ENCODE results near the gene ANKLE1.

The ANKLE1 gene, protein sequence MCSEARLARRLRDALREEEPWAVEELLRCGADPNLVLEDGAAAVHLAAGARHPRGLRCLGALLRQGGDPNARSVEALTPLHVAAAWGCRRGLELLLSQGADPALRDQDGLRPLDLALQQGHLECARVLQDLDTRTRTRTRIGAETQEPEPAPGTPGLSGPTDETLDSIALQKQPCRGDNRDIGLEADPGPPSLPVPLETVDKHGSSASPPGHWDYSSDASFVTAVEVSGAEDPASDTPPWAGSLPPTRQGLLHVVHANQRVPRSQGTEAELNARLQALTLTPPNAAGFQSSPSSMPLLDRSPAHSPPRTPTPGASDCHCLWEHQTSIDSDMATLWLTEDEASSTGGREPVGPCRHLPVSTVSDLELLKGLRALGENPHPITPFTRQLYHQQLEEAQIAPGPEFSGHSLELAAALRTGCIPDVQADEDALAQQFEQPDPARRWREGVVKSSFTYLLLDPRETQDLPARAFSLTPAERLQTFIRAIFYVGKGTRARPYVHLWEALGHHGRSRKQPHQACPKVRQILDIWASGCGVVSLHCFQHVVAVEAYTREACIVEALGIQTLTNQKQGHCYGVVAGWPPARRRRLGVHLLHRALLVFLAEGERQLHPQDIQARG

DNA sequence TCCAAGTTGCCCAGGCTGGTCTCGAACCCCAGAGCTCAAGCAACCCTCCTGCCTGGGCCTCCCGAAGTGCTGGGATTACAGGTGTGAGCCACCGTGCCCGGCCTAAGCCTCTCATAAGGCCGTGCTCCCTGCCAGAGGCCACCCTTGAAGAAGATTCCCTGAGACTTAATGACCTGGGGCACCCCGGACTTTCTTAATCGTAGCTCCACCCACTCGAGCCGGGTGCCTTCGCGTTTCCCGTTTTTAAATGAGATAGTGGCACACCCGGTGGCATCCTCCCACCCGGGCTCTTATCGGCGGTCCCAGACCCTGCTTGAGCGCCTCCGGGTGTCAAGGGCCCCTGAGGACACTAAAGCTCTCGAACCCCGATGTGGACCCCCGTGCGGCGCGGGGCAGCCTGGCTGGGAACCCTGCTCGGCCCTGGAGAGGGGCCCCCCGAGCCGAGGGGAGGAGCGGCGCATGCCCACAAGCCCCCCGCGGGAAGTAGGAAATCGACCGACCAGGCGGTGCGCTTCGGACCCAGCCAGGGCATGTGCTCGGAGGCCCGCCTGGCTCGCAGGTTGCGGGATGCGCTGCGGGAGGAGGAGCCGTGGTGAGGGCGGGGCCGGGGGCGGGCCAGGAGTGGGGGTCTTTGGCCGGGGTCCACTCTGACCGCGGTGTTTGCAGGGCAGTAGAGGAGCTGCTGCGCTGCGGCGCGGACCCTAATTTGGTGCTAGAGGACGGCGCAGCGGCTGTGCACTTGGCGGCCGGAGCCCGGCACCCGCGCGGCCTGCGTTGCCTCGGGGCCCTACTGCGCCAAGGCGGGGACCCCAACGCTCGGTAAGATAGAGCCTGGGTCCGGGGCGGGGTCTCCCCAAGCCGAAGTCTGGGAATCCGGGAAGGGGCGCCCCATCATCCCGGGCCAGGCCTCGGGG, at the start of gene ANKLE1:
ANKLE1 (plus strand) TSS at position 511 of the 914 bp plus-strand sequence; CDS start at position 531, 20 bp downstream.
- DNase-seq = no peak

DNA sequence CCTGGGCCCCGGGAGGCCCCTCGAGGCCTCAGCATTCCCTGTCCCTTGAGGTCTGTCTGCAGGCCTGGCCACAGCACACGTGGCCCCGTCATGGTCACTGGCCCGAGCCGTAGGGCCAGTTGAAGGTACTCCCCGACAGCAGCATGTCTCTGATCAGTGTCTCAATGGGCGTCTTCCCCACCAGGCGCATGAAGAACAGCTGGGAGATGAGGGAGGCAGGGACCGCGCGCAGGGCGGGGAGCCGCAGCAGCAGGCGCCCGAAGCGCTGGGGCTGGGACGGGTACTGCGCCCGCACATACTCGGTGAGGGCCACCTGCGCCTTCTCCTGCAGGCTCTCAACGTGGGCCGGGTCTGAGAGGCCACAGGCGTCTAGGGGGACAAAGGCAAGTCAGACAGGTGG, 49.4 kb upstream of the ANKLE1 start:
- DNase-seq = no peak

DNA sequence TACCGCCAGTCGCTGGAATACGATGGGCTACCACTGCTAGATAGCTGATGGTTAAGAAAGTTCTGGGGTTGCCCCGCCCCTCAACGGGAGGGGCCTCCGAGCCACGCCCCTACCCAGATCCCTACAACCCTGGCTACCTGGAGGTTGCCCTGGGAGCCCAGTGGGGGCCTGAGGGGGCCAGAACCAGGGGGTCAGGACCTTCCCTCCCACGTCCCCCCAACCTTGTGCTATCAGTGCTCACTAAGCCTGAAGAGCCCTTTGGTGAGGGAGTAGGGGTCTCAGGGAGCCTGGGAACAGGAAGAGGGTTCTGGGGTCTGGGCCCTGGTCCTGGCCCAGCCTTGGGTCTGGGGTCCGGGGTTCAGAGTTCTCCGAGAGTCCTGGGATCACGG, 46.8 kb upstream of the ANKLE1 start:
- DNase-seq = peak; percentile 35

DNA sequence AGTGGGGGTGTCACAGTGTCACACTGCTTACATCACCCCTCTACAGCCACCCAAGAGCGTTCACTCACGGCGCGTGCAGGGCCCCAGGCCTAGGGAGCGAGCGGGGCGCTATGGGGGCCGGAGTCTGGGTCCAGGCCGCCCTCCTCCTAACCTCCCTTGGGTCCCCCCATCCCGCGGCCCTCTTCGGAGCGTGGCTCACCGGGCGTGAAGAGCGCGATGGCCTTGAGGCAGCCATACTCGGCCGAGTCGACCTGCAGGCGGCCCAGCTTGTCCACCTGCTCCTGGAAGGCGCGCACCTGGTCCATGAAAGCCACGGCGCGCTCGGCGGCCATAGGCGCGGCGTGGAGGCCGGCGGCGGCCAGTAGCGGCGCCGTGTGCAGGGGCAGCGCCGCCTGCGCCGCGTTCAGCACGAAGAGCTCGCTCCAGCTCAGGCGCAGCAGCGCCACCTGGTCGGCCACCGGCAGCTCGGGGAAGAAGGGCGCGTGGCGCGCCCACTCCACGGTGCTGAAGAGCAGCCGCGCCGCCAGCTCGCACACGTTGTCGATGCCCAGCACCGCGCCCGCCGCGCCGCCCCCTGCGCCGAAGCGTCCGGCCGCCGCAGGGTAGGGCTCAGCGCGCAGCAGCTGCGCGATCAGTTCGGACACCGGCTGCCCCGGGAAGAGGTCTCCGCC, 46.3 kb upstream of the ANKLE1 start:
- peak; percentile 59 for DNase-seq

DNA sequence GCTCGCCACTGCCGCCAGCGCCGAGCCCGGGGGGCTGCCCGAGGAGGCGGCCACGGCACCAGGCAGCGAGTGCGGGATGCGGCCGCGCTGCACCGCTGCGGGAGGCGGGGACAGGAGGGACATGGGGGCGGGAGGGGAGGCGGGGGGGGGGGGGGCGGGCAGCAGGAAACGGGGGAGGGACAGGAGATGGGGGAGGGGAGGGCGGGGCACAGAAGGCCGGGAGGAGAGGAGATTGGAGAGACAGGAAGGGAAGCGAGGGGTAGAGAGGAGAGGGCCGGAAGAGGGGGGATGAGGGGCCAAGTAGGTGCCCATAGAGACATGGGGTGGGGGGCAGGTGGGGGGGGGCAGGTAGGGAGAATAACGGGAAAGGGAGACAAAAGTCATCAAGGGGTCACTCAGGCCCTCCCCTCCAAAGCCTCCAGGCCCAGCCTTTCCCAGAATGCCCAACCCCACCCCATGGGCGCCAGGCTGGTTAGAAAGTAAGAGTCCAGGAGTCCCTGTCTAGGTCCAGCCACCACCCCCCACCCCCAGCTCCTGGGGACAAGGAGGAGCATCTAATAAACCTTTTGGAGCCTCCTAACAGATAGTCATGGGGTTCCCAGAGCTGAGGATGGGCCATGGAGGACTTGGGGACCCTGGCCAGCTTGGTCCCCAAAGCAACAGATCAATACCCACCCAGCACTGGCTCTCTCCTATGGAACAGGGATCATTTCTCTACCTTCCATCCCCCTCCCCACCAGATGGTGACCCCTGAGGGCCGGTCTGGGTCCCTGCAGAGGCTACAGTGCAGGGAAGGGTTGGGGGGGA, 45.5 kb upstream of the ANKLE1 start:
- peak; percentile 57 for DNase-seq

DNA sequence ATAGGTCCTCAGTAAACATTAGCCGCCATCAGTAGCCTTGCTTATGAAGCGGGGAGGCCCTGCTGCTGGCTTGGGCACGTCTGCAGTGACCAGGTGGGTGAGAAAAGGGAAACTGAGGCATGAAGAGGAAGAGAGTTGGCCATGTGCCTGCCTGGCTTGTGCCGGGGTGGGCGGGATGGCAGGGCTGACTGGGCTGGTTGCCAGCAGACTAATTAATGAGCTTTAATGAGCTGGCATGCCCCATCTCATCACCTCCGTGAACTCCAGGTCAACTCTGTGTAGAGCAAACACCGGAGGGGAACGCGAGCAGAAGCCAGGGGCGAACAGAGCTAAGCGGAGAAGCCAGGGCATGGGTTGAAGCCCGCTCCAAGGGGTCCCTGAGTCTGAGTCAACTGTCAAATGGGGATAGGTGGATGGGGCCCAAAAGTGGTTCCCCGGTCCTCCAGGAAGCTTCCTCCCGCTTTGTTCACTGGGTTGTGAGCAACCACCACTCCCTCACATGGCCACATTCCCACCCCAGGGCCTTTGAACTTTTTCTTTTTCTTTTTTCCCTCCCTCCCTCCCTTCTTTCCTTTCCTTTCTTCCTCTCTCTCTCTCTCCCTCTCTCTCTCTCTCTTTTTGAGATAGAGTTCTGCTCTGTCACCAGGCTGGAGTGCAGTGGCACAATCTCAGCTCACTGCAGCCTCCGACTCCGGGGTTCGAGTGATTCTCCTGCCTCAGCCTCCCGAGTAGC, 44.7 kb upstream of the ANKLE1 start:
- DNase-seq = no peak

DNA sequence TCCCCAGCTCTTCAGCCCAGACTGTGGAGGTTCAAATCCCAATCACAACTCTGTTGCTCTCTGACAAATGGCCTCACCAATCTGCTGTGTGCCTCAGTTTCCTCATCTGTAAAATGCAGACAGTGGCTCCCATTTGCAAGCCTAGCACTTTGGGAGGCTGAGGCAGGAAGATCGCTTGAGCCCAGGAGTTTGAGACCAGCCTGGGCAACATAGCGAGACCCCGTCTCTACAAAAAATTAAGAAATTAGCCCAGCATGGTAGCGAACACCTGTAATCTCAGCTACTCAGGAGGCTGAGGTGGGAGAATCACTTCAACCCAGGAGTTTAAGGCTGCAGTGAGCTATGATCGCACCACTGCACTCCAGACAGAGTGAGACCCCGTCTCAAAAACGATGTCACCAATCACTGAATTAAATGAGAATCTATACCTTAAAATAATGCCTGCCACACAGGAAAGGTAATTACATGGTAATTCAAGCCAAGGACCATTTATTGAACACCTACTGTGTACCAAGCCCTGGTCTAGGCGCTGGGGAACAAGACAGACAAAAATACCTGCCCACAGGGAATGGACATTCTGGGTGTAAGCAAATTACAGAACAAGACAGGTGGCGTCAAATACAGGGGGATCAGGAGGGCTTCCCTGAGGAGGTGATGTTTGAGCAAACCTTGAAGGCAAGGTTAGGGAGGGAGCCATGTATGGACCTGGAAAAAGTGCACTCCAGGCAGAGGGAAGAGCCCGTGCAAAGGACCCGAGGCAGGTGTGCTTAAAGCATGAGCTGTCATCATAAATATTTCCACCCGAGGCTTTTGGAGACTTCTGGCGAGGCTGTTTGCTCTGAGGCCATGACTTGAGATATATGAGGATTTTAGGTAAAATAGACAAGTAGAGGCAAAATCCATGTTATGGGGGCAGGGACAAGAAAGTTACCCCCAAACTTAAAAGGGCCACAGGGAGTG, 43.7 kb upstream of the ANKLE1 start:
- DNase-seq = no peak

DNA sequence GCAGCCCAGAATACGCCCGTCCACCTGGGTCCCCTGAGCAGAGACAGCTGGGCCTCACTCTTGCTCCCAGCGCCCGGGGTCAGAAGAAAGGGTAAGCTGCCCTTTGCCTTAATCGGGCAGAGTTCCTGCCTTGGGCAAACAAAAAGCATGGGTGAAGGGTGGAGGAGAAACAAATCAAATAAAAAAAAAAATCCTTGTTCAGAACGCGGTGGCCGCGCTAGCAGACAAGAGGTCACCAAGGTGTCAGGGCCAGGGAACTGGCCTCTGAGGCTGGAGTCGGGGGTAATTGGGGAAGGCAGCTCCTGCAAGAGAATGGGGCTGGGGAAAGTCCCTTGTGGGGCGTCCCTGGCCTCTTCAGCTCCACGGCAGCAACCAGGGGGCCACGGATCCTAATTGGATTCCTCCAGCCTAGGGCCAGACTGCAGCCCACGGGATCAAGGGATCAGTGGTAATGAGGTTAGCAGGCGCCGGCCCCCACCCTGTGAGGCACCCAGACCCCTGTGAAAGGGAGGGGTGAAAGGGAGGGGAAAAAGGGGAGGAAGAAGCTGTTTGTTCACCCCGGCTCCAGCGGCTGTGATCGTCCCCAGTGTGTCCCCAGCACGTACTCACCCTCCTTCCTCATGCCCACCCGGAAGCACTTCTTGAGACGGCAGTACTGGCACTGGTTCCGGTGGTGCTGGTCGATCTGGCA, 41.5 kb upstream of the ANKLE1 start:
- DNase-seq = no peak

DNA sequence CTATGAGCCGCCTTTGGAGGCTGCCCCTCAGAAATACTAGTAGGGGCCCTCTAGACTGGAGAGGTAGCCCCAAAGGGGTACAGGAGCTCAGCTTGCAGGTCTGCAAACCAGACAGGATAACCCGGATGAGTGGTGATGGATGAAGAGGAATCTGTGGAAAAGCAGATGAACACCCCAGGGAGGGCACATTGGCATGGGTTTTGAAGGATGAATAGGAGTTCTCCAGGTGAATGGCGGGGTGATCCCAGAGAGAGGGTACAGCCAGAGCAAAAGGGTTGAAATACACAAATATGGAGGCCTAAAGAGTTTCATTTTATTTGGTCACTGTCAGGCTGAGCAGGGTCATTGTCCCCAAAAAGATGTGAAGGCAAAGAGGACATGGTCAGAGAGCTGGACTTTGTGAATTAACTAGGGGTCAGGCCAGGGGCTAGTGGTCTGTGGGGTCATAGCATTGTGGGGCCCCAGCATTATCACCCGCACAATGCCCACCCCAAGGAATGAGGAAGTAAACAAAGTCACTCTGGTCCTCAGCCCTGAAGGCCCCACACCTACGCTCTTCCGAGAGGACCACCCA, 40.8 kb upstream of the ANKLE1 start:
- no peak for DNase-seq

DNA sequence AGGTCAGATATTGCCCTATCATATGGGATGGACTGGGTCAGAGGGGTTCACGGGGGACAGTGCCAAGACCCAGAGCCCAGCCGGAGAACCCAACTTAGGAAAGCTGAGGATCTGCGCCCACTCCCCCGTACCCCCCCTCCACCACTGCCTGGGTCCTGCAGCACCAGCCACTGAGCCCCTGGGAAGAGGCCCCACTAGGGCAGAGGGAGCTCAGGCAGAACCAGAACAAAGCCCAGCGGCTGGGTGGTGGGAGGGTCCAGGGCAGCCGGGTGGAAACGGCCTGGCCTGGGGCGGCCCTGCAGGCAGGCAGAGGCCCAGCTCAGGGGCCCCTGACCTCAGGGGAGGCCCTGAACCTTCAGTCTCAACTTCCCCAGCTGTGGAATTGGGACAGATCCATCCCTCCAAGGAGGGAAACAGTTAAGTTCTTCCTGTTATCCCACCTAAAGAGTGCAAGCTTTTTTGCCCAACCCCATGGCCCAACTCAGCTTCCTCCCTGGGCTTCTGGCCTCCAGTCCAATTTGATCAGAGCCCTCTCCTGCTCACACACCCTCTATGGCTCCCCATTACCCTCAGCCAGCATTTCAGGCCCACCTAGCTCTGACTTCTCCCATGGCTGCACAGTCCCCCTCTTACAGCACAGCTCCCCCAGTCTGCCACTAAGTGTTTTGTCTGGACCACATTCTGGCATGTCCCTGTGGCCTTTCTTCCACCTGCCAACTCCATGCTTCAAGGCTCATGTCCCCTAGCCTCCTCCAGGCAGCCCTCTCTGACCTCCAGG, 39.1 kb upstream of the ANKLE1 start:
- DNase-seq = no peak

DNA sequence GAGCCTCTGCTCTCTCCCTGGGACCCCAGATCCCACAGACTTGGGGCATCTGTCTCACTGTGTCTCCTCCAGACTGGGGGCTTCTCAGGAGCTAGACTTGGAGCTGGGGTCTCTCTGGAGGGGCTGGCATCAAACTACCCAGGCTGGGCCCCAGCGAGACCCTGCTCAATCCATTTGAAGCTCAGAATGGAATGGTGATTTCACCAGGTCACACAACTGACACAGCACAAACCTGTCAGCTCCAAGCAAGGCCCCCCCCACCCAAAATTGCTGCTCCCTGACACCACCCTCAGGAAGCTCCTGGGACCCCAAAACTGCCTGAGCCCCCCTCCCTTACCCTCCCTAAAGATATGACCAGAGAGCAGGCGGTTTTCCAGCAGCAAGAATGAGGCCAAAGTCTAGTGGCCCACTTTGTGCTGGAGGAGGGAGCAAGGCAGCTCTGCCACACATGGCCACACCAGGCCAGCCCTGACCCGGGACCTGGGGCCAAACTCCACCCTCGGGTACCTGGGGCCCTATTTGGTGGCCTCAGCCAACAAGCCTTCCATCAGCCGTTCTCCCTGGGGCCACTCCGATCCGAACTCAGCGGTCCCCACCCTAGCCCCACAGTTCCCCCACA, 38.4 kb upstream of the ANKLE1 start:
- DNase-seq = no peak

DNA sequence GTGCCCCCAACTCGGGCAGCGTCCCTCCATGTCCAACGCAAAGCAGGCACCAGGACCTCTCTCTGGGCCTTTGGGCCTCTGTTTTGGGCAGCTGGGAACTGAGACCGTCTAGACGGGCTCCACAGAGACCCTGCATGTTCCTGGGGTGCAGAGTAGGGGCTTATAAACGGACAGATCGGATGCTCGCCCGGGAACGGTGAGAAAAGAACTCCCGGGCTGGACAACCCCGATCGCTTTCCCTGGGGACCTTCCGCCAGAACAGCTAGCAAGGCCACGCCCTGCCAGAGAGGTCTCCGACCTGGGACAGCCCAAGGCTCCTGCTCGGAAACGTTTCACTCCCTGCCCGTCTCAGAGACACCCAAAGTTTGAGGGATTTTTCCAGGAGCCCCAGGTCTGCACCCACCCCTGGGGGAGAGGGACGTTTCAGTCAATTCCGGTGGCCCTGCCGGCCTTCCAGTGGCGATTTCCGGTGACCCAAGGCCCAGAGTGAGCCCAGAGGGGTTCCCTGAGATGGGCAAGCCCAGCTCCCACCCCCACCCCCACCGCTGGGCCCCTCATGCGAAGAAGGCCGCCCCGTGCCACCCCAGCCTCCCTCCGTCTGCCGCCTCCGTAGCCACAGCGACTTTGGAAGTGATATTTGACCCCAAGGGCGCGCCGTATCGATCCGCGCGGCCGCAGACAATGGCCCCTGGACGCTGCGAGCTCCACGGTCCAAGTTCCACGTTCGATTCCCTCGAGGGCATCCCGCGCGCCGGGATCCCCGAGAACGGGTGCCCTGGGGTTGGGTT, 37.7 kb upstream of the ANKLE1 start:
- no peak for DNase-seq

DNA sequence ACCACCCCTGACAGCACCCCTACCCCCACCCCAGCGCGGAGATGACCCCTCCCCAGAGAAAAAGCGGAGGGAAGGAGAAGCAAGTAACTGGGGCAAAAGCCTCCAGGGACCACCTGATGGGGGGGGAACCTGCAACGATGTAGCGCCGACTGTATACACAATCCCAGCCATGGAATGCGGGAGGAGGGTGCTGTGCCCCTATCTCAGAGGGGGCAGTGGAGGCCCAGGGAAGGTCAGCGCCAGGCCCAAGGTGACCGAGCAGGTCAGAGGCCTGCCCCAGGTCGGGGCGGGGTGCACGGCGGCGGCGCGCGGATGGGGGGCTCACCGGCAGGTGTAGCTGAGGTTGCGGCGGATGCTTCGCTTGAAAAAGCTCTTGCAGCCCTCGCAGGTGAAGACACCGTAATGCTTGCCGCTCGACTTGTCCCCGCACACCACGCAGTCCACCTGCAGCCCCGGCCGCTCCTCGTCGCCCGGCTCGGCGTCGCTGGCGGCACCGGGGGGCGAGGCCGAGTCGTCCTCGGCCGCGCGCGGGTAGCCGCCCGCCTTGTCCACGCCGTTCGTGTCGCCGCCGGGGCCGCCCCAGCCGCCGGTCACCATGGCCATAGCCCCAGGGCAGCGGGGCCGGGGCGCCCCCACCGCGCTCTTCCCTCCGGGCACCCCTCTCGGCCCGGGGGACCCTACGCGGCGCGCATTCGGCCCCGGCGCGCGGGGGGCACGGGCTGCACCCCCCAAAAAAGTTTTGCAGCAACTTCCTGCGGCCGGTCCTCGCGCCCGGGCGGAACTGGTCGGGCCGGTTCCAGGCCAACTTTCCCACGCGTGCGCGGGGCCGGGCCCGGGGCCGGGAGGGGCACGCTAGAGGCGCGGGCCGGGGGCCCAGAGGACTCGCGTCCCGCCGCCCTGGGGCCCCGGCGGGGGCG, 36.8 kb upstream of the ANKLE1 start:
- no peak for DNase-seq

DNA sequence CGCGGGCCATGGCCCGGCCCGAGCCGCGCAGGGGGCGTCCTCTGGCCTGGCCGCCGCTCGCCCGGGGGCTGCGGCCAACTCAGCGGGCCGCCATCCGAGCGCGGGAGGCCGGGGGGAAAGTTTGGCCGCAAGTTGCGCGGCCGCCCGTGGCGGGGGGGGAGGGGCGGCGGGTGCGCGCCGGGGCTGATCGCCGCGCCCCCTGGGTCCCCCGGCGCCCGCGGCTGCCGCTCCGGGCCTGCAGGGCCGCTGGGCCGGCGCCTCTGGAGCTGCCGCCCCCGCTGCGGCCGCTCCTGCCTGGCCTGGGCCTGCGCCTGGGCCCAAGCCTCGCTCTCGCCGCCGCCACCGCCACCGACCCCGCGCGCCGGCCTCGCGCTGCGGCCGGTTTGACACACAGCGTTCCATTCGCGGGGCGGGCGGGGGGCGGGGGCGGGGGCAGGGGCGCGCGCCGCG, 36.1 kb upstream of the ANKLE1 start, which contains the start of gene NR2F6:
NR2F6 (minus strand) TSS at position 385 of the 450 bp plus-strand sequence. CDS start 699 bp downstream, outside the sequence.
- DNase-seq = no peak

DNA sequence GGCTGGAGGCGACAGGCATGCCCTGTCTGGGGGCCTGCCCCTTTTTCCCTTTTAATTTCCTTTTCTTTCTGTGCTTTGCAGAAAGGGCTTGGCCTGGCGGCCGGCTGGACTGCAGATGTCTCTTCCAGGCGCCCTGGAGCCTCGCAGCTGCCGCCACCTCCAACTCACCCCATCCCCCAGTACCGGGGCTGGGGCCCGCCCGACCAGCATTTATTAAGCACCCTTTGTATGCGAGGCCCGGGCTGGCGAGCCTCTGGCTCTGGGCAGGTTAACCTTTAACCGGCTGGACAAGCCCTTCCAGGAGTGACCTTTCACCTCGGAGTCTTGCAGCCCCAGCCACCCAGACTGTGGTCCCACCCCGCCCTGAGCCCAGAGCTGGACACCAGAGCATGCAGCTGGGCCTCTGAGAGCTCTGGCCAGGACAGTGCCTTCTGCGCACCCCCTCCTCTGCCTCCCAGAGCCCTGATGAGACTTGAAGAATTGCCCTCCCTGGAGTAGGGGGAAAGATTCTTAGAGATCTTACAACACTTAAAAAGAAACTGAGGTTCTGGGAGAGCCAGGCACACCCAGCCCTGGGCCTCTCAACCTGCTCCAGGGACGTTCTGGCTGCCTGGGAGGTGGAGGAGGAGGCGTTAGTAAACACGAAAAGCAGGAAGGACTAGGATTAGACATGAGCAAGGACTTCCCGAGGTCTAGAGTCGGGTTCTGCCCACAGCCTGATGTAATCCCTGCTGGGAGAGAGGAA, 34.8 kb upstream of the ANKLE1 start:
- DNase-seq = no peak

Measured in NCI-H2029 (cell line).